Epithelial cell of prostate (primary cell): Measurements from ENCODE around the gene FRK.
"Not testable (repeated sequence)": the region's sequence is repeated elsewhere in the genome, so short reads cannot be mapped to it uniquely, and the experiment has no call there.

Source experiments
- DNase-seq: peaks from one replicate; pipeline ENCODE4 v3.0.0-alpha.2; 2011; ENCODE audit warnings: low read depth, low spot score
- H3K27ac ChIP-seq: fragments of 450-650 bp; 2 replicates; pipeline ENCODE4 v1.5.1; 2017; ENCODE audit warnings: mild to moderate bottlenecking

FRK gene

DNA sequence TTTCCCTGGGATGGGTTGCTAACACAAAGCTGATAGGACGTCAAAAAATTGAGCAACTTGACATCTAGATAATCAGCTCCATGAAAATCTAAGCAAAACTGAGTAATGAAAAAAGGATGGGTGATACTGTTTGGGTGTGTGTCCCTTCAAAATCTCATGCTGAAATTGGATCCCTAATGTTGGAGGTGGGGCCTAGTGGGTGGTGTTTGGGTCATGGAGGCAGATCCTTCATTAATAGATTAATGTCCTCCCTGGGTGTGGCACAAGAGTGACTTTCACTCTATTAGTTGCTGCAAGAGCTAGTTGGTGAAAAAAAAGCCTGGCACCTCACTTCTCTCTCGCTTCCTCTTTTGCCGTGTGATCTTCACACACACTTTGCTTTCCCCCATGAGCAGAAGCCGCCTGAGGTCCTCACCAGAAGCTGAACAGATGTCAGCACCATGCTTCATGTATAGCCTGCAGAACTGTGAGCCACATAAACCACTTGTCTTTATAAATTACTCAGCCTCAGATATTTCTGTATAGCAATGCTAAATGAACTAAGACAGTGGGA lies 160.9 kb downstream of the FRK start:
- no peak overlapping the region for H3K27ac ChIP-seq

DNA sequence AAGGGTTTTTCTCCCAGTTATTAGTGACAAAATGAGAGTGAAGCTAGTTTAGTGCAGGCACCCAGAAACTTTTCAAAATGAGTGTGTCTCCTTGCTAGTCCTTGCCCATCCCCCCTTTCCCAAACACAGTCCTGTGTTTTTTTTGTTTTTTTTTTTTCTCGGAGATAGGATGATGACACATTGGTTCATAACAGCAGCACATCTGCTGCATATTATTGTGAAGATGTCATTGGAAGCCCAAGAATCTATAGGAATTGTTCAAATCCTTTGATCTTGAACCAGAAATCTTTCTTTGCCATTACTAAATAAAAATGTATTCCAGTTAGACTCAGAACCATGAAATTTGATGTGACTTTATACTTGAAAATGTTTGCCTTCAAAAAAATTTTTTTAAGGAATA lies 162.4 kb downstream of the FRK start:
- DNase-seq, result no peak
- H3K27ac ChIP-seq, result no peak overlapping the region

More for the DNA sequence above, 160.9 kb downstream of the FRK start:
- DNase-seq, result no peak

DNA sequence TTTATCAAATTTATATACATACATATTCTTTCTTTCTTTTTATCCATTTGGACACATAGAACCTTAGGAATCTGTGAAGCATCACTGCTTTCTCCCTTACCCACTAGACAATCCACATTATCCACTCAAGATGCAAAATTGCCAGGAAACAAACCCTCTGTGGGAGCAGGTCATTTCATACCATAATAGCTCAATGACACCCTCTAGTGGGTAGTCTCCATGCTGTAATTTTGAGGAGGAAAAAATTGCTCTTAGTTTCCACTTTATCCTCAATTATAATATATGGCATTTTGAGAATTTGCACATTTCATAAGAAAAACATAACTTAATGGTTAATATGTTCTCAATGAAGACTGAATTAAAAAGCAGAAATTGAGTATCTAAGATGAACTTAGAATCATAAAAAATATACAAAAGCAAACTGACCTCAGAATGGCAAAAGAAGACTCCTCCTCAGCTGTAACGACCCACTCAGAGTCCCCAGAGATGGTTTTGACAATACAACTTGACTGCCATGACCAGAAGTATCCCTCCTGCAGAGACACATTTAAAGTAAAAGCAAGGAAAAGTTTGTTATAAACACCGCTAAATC lies 164.1 kb downstream of the FRK start:
- no peak overlapping the region for H3K27ac ChIP-seq
- no peak for DNase-seq

DNA sequence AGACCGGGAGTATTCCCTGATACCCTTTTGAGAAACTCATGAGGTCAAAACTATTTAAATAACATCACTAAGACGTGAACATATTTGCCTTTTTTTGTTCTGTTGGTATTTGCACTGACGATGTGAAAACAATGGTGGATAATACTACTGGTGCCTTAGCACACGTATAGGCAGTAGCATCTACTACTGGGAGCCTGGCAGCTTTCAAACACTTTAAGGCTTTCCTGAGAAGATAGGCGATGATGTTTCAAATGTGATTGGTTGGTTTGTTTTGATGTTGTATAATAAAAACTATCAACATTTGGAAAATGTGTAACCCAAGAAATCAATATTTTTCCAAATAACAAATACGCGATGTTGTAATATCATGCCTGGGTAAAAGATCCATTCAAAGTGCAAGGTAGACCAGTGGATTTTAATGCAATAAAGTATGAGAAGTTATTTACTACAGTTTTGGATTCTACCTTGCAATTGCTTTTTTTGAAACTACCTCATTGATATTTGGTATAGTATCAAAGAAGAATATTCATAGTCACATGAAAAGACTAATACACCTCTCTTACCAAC lies 166.2 kb downstream of the FRK start:
- no peak for DNase-seq
- H3K27ac ChIP-seq, result no peak overlapping the region

DNA sequence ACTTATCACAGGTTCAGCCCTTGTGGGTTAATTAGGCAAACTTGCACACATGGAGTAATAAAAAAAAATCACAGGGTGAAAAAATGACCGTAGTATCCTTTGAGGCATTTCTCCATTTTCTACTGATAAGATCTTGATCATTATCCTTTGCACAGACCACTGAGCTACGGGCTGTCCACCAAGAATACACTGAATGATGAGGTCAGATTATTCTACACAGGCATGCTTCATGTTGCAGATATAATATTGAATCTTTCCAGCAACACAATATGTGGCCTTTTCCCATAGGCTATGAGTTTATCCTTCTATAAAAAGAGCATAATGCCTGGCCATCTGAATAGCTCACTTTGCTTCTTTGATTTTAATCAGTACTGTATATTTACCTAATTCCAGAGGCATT lies 168.9 kb downstream of the FRK start:
- no peak overlapping the region for H3K27ac ChIP-seq
- DNase-seq, result no peak

DNA sequence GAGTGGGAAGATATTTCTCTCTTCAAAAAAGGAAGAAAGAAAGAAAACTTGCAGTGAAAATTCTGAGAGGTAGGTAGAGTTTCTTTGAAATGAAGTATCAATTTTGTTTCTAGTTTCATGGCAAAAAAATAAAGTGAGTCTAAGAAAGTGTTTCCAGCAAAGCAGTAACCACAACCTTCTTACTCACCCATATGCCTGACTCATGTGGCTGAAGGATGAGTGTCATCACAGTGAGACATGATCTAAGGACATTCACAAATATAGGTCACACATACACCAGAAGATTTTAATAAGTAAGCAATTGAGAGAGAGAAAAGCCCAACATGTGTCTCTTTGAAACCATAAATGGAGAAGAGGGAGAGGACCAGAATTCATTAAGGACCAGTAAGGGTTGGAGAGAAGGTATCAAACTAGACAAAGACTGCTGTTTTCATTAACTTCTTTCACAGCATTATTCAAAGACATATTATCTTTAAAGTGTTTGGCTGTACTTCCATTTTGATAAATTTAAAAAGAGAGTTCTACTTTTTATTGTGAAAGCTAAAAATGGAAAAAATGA lies 169.5 kb downstream of the FRK start:
- H3K27ac ChIP-seq, result peak overlapping the region; percentile 37
- DNase-seq, result peak; percentile 75

DNA sequence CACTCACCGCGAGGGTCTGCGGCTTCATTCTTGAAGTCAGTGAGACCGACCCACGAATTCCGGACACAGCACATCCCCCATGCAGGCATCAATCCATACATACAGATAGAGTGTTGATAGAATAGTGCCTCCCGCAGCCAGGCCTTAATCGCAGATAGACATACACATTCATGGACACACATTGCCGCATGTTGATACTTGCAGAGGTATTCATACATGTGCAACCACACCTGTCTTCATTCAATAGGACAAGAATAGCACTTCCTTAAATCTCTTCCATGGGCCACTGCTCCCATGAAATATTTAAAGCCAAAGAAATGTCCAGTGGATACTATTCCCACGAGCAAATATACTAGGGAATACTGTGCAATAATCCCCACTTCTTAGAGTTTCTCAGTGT lies 170.5 kb downstream of the FRK start:
- H3K27ac ChIP-seq, result no peak overlapping the region
- no peak for DNase-seq

DNA sequence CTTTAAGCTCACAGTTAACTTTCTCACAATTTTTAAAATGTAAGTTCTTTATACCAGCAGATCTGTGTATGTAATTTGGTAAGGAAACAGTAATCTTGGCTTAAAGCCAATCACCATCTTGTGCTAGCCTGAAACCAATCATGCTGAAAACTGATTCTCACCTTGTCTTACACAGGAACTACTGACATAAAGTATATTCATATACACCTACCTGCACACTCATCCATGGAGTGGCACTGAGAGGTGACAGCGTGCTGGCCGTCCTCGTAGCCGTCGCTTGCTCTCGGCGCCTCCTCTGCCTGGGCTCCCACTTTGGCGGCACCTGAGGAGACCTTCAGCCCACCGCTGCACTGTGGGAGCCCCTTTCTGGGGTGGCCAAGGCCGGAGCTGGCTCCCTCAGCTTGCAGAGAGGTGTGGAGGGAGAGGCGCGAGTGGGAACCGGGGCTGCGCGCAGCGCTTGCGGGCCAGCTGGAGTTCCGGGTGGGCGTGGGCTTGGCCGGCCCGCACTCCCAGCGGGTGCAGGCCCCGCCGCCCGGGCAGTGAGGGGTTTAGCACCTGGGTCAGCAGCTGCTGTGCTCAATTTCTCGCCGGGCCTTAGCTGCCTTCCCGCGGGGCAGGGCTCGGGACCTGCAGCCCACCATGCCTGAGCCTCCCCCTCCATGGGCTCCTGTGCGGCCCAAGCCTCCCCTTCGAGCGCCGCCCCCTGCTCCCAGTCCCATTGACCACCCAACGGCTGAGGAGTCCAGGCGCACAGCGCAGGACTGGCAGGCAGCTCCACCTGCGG lies 171.8 kb downstream of the FRK start:
- not testable (repeated sequence) for DNase-seq, H3K27ac ChIP-seq

DNA sequence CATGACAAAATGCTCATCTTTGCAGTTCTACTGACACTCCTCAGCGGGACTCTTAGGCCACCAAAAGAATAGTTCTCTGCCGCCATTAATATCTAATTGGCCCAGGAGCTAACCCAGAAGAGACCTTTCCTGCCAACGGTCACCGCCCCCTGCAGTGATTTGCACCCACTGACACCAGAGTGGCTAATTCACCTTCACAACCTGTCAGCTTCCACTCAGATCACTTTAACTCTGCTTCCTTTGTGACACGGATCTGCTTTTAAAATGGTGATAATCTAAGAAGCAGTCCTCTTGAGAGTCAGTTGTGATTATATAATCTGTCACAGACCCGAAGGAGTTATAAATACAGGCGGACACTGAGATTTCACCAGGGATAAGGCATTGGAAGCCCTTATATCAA lies 172.8 kb downstream of the FRK start:
- H3K27ac ChIP-seq, result no peak overlapping the region
- no peak for DNase-seq

DNA sequence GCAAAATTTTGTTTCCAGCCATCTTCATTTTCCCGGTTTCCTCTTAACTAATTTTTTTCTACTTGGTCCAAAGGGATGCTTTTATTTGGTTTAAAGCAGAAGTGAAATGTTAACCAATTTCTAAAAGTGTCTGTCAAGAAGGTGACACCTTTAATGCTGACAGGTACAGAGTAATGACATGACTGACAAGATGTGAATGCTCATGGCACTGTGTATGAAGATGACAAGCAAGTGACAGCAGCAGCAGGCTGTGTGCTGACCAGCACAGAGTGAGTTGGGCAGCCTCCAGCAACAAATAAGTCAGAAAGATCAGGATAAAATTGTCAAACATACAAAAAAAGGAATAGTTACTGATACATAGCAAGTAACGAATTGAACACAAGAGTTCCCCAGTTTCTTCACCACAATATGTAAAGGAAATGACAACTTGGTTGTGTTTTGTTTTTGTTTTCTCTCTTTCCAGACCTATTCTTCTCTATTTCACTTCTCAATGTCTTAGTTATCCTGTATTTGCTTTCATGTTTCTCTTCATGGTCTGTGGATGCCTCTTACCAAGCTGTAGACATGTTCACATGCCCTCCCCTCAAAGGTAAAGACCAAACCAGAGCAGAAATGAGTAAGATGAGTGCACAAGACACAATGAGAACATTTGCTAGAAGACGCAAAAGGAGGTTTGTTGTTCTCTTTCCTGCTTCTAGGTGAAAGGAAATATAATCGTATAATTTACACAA lies 174.9 kb downstream of the FRK start:
- H3K27ac ChIP-seq, result no peak overlapping the region
- DNase-seq, result no peak

DNA sequence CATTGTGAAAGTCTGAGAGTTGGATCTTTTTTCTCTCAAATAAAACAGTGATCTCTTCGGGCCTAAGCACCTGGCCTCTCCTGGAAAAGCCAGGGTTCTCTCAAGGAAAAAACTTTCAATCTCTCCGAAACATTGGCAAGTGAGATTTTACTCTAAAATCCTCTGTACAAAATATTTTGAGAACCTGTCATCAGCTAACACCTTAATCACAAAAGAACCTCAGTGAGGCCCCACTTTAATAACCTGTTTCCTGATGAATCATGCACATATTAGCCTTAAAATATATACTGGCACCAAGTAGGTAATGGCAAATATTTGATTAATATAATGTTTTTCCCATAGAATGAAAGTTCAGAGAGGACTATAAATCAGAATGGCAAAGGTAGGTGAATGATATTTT lies 177.9 kb downstream of the FRK start:
- H3K27ac ChIP-seq, result peak overlapping the region; percentile 69
- peak; percentile 26 for DNase-seq

DNA sequence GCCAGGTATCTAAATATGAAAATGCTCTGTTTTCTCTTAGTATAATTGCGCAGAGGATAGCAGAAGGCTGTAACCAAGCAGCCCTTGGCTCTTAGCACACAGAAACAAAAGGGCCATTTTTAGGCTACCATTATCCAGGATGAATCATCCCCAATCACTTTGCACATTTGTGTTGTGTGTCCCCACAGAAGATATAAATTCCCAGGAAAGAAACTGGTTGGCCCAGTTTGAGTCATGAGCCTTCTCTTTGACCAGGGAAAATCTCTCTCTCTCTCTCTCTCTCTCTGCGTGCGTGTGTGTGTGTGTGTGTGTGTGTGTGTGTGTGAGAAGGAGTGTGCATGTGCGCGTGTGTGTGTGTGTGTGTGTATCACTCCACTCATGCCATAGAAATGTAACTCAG lies 178.5 kb downstream of the FRK start:
- peak; percentile 95 for DNase-seq
- peak overlapping the region; percentile 69 for H3K27ac ChIP-seq
